Measurements from ENCODE around the gene SLC25A40.
A peak's percentile ranks its signal among the peaks of the same experiment; 100 is the strongest.
"Not testable (repeated sequence)": the region's sequence is repeated elsewhere in the genome, so short reads cannot be mapped to it uniquely, and the experiment has no call there.

Gene SLC25A40

GRCh38 chr7:87877366-87878040, 1.3 kb upstream of the SLC25A40 start:
- H3K4me3 ChIP-seq (ENCODE audit: low read depth, low read length) = peak overlapping the region; percentile 89
- TF ChIP-seq, protein P1, sequence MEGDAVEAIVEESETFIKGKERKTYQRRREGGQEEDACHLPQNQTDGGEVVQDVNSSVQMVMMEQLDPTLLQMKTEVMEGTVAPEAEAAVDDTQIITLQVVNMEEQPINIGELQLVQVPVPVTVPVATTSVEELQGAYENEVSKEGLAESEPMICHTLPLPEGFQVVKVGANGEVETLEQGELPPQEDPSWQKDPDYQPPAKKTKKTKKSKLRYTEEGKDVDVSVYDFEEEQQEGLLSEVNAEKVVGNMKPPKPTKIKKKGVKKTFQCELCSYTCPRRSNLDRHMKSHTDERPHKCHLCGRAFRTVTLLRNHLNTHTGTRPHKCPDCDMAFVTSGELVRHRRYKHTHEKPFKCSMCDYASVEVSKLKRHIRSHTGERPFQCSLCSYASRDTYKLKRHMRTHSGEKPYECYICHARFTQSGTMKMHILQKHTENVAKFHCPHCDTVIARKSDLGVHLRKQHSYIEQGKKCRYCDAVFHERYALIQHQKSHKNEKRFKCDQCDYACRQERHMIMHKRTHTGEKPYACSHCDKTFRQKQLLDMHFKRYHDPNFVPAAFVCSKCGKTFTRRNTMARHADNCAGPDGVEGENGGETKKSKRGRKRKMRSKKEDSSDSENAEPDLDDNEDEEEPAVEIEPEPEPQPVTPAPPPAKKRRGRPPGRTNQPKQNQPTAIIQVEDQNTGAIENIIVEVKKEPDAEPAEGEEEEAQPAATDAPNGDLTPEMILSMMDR (conservative IDR thresholded peaks at IDR 0.05; ENCODE audit: low read depth, low read length) = no peak
- DNase-seq (ENCODE audit: low read depth) = peak; percentile 21

DNA sequence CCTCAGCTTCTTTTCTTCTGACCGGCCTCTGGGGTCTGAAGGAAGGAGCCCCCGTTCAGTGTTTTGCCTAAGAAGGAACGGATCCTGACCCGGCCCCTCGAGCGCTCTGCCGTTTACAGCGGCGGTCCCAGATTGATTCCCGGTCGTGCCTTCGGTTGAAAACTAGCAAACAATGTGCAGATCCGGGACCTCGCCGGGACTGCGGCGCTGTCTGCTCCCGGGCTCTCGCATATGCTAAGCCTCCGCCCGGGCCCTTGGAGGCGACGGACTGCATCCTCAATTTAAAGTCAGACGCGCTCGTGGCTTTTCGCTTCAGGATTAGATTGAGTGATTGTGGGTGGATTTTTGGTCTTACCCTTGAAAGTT, 692 bp upstream of the SLC25A40 start:
- TF ChIP-seq, protein P1 (conservative IDR thresholded peaks at IDR 0.05; ENCODE audit: low read depth, low read length) = no peak
- DNase-seq (ENCODE audit: low read depth) = peak; percentile 70
- H3K4me3 ChIP-seq (ENCODE audit: low read depth, low read length) = peak overlapping the region; percentile 89

- DNase-seq (ENCODE audit: low read depth) = peak; percentile 6
- TF ChIP-seq, protein P1 (conservative IDR thresholded peaks at IDR 0.05; ENCODE audit: low read depth, low read length) = no peak
Measured at GRCh38 chr7:87875151-87876039, 765 bp downstream of the SLC25A40 start.

GRCh38 chr7:87874066-87874465, 2.1 kb downstream of the SLC25A40 start:
- DNase-seq (ENCODE audit: low read depth) = no peak
- no peak overlapping the region for H3K4me3 ChIP-seq (ENCODE audit: low read depth, low read length)
- TF ChIP-seq, protein P1 (conservative IDR thresholded peaks at IDR 0.05; ENCODE audit: low read depth, low read length) = no peak

More at GRCh38 chr7:87875151-87876039, 765 bp downstream of the SLC25A40 start:
- H3K4me3 ChIP-seq (ENCODE audit: low read depth, low read length) = peak overlapping the region; percentile 89

GRCh38 chr7:87873328-87873727, 2.8 kb downstream of the SLC25A40 start:
- not testable (repeated sequence) for DNase-seq (ENCODE audit: low read depth); H3K4me3 ChIP-seq (ENCODE audit: low read depth, low read length)

- no peak overlapping the region for H3K4me3 ChIP-seq (ENCODE audit: low read depth, low read length)
- TF ChIP-seq, protein P1 (conservative IDR thresholded peaks at IDR 0.05; ENCODE audit: low read depth, low read length) = no peak
- no peak for DNase-seq (ENCODE audit: low read depth)
Measured at GRCh38 chr7:87872346-87872745, 3.8 kb downstream of the SLC25A40 start.

- TF ChIP-seq, protein P1 (conservative IDR thresholded peaks at IDR 0.05; ENCODE audit: low read depth, low read length) = no peak
- H3K4me3 ChIP-seq (ENCODE audit: low read depth, low read length) = no peak overlapping the region
- no peak for DNase-seq (ENCODE audit: low read depth)
Measured at GRCh38 chr7:87870471-87870870, 5.7 kb downstream of the SLC25A40 start.

DNA sequence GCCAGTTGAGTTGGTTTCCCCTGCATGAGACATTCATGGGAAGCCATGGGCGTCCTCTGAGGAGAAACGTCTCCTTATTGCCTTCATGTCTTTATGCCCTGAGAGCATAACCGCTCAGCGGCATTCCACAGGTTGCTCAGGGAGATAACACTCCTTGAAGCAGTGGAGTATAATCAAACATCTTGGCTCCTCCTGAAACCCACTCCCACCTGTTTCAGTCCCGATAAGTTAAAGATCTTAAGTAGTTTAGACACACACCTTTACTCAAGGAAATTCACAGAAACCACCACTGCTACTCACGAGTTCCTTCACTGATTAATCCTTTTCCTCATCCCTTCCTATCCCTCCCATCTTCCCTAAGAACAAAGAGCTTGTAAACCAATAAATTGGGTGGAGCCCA, 9.6 kb downstream of the SLC25A40 start:
- not testable (repeated sequence) for DNase-seq (ENCODE audit: low read depth); H3K4me3 ChIP-seq (ENCODE audit: low read depth, low read length)
